C4-2B (cell line): ENCODE measurements around the gene CHMP5.

Experiments used
- H3K27ac ChIP-seq: fragments of 450-650 bp; 2 replicates; pipeline ENCODE4 v1.5.1; 2017
- ZFX ChIP-seq: fragments of 450-650 bp; IDR thresholded peaks from 2 replicates; pipeline ENCODE4 v1.6.1; 2017
- TF ChIP-seq, protein P1 (sequence below): fragments of 450-650 bp; conservative IDR thresholded peaks from 2 replicates; pipeline ENCODE4 v1.5.1; 2017; ENCODE audit warnings: mild to moderate bottlenecking

Gene CHMP5

DNA sequence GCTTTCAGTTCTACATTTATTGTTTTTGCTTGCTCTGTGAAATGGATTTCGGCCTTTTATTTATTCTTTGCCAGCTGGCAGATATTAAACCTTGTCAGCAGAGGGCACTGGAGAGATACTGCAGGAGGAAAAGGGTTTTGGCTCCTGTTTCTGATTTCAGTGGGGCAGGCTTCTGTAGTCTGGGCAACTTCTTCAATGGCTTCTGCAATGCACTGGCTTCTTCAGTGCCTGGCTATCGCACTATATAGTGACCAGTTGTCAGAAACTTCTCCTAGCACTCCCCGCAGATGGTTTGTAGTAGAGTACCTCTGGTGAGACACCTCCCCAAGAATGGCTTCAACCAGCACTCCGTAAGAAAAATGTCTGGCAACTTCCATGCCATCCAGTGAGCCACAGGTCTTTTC is 22.2 kb downstream of the CHMP5 start:
- TF ChIP-seq ZFX = no peak
- TF ChIP-seq, protein P1, sequence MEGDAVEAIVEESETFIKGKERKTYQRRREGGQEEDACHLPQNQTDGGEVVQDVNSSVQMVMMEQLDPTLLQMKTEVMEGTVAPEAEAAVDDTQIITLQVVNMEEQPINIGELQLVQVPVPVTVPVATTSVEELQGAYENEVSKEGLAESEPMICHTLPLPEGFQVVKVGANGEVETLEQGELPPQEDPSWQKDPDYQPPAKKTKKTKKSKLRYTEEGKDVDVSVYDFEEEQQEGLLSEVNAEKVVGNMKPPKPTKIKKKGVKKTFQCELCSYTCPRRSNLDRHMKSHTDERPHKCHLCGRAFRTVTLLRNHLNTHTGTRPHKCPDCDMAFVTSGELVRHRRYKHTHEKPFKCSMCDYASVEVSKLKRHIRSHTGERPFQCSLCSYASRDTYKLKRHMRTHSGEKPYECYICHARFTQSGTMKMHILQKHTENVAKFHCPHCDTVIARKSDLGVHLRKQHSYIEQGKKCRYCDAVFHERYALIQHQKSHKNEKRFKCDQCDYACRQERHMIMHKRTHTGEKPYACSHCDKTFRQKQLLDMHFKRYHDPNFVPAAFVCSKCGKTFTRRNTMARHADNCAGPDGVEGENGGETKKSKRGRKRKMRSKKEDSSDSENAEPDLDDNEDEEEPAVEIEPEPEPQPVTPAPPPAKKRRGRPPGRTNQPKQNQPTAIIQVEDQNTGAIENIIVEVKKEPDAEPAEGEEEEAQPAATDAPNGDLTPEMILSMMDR = peak; percentile 92
- H3K27ac ChIP-seq = no peak overlapping the region

DNA sequence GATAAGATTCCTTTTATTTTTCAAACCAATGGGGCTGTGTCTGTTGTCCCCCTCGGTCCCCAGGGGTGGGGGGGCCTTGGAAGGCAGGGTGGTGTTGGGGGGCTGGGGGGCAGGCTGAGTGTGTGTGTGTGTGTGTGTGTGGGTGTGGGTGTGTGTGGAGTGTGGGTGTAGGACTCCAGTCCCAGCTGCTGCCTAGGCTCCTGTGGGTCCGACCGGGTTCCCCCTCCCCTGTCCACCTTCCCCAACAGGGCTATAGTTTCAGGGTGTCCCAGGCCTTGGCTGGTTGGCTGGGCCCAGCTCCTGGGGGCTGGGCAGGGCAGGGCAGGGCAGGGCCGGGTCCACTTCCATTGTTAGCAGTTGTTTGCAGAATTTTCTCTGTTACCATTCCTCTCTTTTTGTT is 23.4 kb downstream of the CHMP5 start:
- no peak for TF ChIP-seq ZFX
- TF ChIP-seq, protein P1 = no peak
- no peak overlapping the region for H3K27ac ChIP-seq

DNA sequence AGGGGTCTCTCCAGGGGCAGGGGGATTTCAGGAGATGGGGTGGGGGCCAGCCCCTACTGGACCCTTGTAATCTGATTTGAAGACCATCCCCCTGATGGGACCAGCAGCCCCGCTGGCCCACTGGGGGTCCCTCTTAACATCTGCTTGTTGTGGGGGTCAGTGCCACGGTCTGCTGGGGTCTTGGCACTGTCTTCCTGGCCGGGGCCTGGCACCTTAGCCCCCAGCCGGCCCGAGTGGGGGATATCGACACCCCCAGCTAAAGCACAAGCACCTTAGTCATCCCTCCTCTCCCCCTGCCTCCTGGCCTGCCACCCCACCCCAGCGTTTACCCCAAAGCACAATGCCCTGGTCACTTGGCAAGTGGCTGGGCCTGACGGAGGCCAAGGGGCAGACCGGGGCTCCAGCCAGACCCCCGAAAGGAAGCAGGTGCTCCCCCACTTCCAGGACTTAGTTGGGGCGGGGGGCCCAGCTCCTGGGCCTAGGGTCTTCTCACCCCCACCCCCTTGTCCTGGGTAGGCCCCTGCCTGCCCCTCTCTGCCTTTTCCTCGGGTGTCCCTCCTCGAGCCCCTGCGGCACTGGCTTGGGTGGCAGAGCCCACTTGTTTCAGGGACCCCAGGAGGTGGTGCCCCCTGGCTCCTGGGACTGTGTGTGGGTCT is 24.1 kb downstream of the CHMP5 start:
- H3K27ac ChIP-seq = peak overlapping the region; percentile 95

DNA sequence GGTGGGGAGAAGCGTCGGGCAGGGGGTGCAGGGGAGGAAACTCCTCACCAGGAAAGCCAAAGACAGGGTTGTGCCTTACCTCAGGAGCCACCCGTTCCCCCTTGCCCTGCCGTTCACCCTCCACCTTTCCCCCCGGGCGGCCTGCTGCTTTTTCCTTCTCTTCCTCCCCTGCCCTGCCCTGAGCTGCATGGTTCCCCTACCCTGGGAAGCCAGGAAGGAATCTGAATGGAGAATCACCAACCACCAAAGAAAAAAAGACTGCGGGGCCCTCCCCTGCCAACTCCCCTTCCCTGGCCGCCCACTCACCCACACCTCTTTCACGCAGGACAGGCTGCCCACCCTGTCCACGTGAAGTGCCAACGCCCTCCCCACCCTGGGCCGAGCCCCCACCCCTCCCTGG is 24.6 kb downstream of the CHMP5 start:
- peak overlapping the region; percentile 95 for H3K27ac ChIP-seq
- TF ChIP-seq, protein P1 = no peak
- no peak for TF ChIP-seq ZFX

More for the DNA sequence above, 24.1 kb downstream of the CHMP5 start:
- TF ChIP-seq, protein P1 = no peak
- no peak for TF ChIP-seq ZFX

DNA sequence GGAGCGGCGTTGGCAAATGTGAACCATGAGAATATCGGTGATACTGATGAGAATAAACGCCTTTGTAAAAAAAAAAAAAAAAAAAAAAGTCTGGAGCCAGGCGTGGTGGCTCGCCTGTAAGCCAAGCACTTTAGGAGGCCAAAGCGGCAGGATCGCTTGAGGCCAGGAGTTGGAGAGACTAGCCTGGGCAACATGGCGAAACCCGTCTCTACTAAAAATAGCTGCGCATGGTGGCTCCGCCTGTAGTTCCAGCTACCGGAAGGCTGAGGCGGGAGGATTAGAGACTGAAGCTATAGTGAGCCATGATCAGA is 25.0 kb downstream of the CHMP5 start:
- TF ChIP-seq, protein P1 = no peak
- no peak for TF ChIP-seq ZFX
- H3K27ac ChIP-seq = peak overlapping the region; percentile 95

DNA sequence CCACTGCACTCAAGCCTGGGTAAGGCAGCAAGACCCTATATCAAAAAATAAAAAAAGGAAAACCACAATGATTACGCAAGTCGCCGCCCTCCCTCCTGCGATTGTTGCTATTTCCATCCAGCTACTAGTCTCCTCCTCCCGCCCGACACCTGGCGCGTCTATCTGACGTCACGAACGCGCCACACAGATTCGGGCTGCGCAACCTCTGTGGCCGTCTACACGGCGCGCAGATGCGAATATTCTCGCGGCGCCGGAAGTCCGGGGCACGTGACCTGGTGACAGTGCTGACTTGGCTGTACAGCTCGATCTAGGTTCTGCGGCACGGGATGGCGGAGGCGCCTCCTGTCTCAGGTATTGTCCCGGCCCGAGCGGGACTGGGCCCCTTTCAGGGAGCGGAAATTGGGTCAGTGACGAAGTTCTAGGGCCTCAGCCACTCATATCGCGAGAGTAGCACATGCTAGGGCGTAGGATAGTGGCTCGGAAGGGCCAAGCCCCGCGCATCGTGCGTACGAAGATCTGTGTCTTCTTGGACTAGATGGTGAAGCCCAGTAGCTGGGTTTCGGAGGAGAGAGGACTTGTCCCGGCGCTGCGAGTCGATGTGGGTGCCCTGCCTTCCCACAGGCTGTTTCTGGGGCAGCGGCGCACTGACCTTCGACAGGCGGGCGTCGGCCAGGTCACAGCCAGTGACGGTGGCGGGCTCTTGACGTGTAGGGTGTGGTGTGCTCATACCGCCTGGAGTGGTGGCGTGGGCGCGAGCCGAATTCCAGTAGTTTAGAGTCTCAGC is 25.6 kb downstream of the CHMP5 start, which contains the start of gene NFX1:
Gene NFX1, plus strand, starts transcription at position 270 of the 784 bp plus-strand sequence. Its CDS starts 57 bp downstream, at position 327.
- H3K27ac ChIP-seq = peak within 1 kb of the TSS; percentile 95
- TF ChIP-seq, protein P1 = no peak
- peak; percentile 46; the same call in 1 of the 2 replicates for TF ChIP-seq ZFX

DNA sequence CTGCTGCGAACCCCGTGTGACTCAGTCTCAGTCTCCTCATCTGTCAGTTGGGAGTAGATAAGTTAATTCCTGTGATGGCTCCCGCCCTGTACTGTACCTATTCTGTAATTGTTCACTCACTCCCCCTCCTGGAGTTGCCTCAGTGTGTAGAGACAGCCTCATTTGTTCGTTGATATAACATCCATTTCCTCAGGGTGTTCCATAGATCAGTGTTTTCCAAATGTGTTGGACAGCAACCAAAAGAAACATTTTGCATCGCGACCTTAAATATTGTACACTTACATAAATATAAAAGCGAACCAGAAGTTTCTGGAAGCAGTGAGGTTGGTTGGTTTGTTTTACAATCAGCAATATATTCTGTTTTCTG is 26.2 kb downstream of the CHMP5 start:
- peak overlapping the region; percentile 95 for H3K27ac ChIP-seq
- no peak for TF ChIP-seq ZFX
- TF ChIP-seq, protein P1 = peak; percentile 13; the same call in 1 of the 2 replicates
